ENCODE data around the gene C10orf120. TPM values are rescaled to one million over a fixed set of nuclear protein-coding genes. Genes with fewer than 3 reads are reported as not detected.

Gene C10orf120
- total and polyA plus RNA-seq, 8 donors = 0.12 to 0.23 (median 0.19) TPM; not detected in 3

- Histone ChIP-seq H3K27ac (no peak overlapping the region), H3K4me3 (no peak overlapping the region), H3K4me1 (peaks cover 4 to 7% (median 5%) of the 10 kb centered on the region in 3 donors), H3K9me3 (no peaks in the 10 kb centered on the region), H3K36me3 (no peaks in the 10 kb centered on the region), H3K27me3 (no peaks in the 10 kb centered on the region)
- no peak for TF ChIP-seq CTCF (IDR thresholded peaks at IDR 0.05)
- WGBS, 2 donors = 64 to 70% methylated on average over 6 of the region's 6 CpGs
- FAIRE-seq (no peak), ATAC-seq (no peak), DNase-seq (no peak)
- intact Hi-C loops (cut with DNase I) = no loop called here
Observed at GRCh38 chr10:122662231-122662630, 37.4 kb downstream of the C10orf120 start.

- no peak overlapping the region for H3K4me3 ChIP-seq
- peaks cover 4 to 7% (median 5%) of the 10 kb centered on the region in 3 donors for H3K4me1 ChIP-seq
- H3K27ac ChIP-seq = no peak overlapping the region
- no peaks in the 10 kb centered on the region for H3K27me3 ChIP-seq
- DNase-seq (no peak), ATAC-seq (no peak), FAIRE-seq (no peak)
- no peaks in the 10 kb centered on the region for H3K36me3 ChIP-seq
- no peak for TF ChIP-seq CTCF (IDR thresholded peaks at IDR 0.05)
- intact Hi-C loops (cut with DNase I) = loop anchor here in 1 of 3 donors (2.0 kb wide), 1 partner anchor 18 kb away; no protein-coding TSS in a partner anchor
- 77 to 89% methylated on average over 6 of the region's 6 CpGs for WGBS, 2 donors
- H3K9me3 ChIP-seq = no peaks in the 10 kb centered on the region
Observed at GRCh38 chr10:122660696-122661095, 39.0 kb downstream of the C10orf120 start.

GRCh38 chr10:122659651-122660050, 40.0 kb downstream of the C10orf120 start:
- H3K36me3 ChIP-seq = no peaks in the 10 kb centered on the region
- FAIRE-seq (no peak), ATAC-seq (no peak), DNase-seq (no peak)
- H3K9me3 ChIP-seq = no peaks in the 10 kb centered on the region
- intact Hi-C loops (cut with DNase I) = loop anchor here in 1 of 3 donors (2.0 kb wide), 1 partner anchor 19 kb away; no protein-coding TSS in a partner anchor
- no peaks in the 10 kb centered on the region for H3K27me3 ChIP-seq
- H3K4me3 ChIP-seq = no peak overlapping the region
- no peak for TF ChIP-seq CTCF (IDR thresholded peaks at IDR 0.05)
- peaks cover 4 to 7% (median 5%) of the 10 kb centered on the region in 3 donors for H3K4me1 ChIP-seq
- H3K27ac ChIP-seq = no peak overlapping the region
- WGBS, 2 donors = 82 to 85% methylated on average over 7 of the region's 7 CpGs

GRCh38 chr10:122659126-122659525, 40.5 kb downstream of the C10orf120 start:
- TF ChIP-seq CTCF (IDR thresholded peaks at IDR 0.05) = no peak
- ATAC-seq (no peak), FAIRE-seq (no peak), DNase-seq (no peak)
- intact Hi-C loops (cut with DNase I) = no loop called here
- H3K27ac ChIP-seq = no peak overlapping the region
- H3K9me3 ChIP-seq = no peaks in the 10 kb centered on the region
- peaks cover 4 to 7% (median 5%) of the 10 kb centered on the region in 3 donors for H3K4me1 ChIP-seq
- no peaks in the 10 kb centered on the region for H3K27me3 ChIP-seq
- no peak overlapping the region for H3K4me3 ChIP-seq
- WGBS, 2 donors = 85% methylated on average over 6 of the region's 6 CpGs
- H3K36me3 ChIP-seq = no peaks in the 10 kb centered on the region

GRCh38 chr10:122658356-122659049, 41.1 kb downstream of the C10orf120 start:
- no peaks in the 10 kb centered on the region for H3K27me3 ChIP-seq
- no peak for TF ChIP-seq CTCF (IDR thresholded peaks at IDR 0.05)
- FAIRE-seq = no peak
- ATAC-seq = peak; percentile 60 to 78 (median 70)
- H3K4me1 ChIP-seq = peaks cover 4 to 8% (median 7%) of the 10 kb centered on the region in 3 donors
- no peak overlapping the region for H3K27ac ChIP-seq
- H3K36me3 ChIP-seq = no peaks in the 10 kb centered on the region
- peak in 1 of 6 donors; percentile 42 for DNase-seq
- intact Hi-C loops (cut with DNase I) = no loop called here
- H3K9me3 ChIP-seq = no peaks in the 10 kb centered on the region
- H3K4me3 ChIP-seq = no peak overlapping the region
- 49 to 67% methylated on average over 8 of the region's 8 CpGs for WGBS, 2 donors

All from pancreas (tissue), 10 donors.